Hypothalamus (tissue), 51 donors: ENCODE data around the gene PSMG4.

Source experiments
- DNase-seq, 51 donors: peaks; one replicate each; lab custom pipeline; 2025; lab: John Stamatoyannopoulos, UW

PSMG4 gene

DNA sequence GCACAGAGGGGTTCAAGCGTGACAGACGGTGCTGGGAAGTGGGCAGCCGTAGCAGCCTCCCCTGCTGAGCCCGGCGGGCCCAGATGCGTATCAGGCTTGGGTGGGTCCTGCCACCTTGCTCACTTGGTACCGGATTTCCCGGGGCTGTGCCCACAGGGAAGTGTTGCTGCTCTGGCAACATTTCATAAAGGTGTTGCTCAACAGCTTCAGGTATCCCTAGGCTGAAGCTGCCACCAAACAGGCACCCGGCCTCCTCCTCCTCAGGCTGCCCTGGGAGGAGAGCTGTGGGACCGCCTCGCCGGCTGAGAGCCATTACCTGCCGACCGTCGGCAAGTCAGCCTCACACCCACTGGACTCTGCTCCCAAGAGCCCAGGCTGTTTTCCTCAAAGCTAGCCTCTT is 11.5 kb downstream of the PSMG4 start:
- no peak for DNase-seq

DNA sequence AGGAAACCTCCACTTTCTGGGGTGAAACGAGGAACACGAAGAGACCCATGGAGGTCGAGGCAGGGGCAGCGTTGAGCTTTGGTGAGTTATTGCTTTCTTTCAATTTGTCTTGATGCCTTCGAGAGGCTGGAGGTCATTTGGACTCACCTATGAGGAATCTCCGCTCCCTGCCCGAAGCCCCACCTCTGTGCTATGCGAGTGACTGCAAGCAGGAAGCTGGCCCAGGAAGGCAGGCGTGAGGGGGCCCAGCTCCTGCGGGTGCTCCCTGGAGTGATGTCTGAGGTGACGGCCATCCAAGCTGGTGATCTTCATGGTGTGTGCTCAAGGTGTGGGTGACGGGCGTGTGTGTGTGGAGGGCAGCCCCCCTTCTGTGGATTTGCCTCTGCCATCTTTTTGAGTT is 13.0 kb downstream of the PSMG4 start:
- DNase-seq: no peak

DNA sequence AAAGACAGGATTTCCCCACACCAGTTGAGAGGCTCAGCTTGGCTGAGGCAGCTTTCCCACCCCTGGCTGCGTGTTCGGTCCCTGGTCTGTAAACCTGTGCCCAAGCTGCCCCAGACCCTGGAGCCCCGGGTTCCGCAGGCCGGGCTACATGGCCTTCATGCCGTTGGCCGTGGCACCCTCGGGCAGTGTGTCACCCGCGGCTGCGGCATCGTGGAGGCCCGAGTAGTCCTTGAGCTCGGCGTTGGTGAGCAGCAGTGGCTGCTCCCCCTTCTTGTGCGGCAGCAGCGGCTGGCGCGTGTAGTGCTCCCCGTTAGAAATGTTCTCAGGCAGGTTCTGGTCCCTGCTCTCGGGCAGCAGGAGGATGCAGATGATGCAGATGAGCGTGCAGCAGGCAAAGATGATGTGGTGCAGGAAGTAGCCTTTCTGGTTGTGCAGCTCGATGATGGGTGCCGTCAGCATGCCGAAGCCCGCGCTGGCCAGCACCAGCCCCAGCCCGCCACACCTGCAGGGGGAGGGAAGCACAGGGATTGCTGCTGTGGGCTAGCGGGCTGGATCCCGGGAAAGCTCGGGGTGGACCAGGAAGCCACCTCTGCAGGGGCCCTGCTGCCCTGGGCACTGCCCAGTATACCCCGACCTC is 14.3 kb downstream of the PSMG4 start:
- no peak for DNase-seq

DNA sequence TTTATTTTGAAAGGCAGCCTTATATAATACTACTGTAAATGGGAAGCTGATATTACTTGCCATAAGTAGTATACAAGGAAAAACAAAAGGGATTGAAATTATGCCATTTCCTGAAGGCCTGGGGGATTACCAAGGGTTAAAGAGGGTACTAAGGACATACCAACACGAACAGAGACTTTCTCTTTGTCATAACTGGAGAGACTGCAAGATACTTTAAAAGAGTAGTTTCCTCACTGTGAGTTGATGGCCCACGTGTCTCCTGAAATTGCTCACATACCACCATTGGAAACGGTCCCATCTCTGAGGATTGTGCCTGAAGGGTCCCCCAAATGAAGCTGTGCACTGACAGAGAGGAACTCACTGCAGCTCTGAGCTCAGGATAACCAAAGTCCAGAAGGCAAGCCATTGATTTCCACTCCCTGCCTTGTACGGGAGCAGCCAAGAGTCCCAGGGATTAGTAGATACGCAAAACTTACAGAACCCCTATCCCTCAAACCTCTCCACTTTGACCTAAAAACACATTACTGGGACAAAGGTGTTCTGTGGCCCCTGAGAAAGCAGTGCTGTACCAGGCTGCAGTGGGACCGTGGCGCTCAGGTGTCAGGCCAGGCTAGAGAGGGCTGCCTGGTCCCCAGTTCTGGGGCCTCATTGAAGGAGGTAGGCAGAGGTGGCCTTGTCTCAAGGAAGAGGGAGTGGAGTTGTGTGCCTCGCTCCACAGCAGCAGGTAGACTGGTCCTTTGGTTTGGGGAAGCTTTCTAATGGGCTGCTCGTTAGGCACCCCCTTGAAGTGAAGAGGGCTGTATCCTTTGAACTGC is 15.2 kb downstream of the PSMG4 start:
- DNase-seq: no peak

DNA sequence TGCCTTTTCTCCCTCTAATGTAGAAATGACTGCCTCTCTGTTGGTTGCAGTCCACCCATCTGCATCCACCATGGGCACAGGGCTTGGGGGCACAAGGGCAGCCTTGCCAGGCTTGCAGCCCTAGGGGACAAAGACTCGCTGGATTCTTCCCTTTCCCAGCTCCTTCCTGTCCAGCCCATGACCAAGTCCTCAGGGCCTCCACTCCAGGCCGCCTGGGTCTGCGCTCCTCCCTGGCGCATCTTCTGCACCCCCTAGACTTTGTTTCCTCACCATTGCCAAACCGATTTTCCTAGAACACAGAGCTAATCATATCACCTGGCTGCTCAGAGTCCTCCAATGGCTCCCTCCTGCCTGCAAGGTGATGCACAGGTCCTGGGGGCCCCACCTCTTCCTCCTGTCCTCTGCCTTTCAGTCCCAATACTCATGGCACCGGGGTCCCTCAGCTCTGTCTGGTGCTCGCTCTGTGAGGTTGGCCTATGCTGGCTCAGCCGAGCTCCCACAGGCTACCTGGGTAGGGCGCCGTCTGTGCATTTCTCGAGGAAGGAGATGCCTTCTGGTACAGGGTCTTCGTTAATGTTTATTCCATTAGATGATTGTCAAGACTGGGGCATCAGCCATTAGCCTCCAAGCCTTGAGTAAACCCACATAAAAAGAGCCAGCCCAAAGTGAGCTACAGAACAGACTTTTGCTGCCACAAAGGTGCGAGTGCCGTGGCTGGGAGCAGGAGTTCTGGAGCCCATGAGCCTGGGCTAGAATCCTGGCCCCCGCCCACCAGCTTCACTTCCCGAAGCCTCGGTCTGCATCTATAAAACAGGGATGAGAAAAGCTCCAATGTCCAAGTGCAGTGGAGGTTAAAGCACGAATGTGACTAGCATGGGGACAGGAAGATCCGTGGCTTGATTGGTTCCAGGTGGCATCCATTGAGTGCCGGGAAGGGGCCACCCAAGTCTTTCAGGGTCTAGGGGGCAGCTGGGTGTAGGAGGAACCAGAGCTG is 17.7 kb downstream of the PSMG4 start:
- DNase-seq: no peak

DNA sequence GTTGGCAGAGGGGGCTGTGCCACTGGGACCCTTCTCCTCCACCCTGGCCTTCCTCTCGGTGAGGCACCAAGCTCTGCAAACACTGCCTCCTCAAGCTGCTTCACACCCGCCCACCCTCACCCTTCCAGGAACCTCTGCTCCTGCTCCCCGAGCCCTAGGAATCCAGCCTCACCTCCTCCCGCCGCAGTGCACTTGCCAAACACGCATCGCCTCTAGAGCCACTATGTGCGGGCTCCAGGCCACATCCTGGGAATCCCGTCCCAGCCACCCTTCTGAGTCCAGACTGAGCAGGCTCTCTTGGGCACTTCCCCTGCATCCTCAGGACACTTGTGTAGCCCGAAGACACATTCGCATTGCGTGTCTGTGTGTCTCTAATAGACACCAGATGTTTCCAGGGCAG is 18.5 kb downstream of the PSMG4 start:
- DNase-seq: no peak

DNA sequence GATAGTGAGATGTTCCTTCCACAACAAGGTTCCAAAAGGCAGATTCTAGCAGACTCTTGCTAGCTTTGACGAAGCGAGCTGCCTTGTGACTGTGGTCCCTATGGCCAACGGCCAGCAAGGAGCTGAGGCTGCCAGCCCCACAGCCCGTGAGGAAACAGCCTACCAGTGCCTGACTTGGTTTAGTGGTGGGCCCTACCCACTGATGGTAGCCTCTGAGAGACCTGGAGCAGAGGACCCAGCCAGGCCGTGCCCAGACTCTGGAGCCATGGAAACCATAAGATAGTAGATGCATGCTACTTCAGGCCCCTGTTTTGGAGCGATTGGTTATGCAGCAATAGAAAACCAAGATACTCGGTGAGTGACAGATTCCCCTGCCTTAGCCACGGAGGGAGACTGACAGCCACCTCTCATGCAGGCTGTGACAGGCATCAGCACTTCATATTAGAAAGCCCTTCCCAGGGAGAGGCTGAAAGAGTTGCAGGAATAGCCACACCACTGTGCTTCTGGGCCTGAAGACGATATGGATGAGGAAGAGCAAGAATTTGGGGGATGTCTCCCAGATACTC is 19.2 kb downstream of the PSMG4 start:
- DNase-seq: peak in 6 of 51 donors; percentile 12 to 42 (median 26)

DNA sequence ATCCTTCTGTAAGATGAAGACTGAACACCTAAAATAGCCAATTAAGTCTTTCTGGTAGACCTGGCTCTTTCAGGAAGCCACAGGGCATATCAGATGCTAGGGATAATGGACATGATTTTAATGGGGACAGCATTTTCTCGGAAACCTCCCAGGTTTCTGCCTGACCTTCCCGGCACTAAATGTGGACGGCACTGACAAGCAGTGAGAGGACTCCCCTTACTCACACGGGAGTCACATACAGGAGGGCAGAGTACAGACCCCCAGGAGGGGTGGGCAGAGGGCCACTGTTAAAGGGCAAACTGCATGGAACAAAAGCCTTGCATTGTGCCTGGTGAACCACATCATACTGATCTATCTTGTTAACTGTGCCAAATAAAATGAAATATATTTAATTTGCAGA is 19.9 kb downstream of the PSMG4 start:
- DNase-seq: no peak

DNA sequence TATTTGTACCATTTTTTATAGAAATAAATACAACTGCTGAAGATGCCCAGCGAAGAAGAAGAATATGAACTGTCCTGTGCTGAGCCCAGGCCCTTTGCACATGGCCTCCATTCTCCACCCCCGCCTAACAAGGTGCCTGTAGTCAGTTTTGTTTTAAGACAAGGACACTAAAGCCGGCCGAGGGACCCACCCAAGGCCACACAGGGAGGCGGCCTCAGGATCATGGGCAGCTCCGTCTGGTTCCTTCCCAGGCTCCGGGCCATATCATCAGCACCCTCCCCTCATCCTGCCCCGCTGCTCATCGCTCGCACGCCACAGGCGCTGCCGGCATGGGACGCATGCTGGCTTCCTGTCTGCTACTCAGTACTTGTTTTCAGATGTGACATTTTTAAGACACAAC is 21.3 kb downstream of the PSMG4 start:
- DNase-seq: no peak

DNA sequence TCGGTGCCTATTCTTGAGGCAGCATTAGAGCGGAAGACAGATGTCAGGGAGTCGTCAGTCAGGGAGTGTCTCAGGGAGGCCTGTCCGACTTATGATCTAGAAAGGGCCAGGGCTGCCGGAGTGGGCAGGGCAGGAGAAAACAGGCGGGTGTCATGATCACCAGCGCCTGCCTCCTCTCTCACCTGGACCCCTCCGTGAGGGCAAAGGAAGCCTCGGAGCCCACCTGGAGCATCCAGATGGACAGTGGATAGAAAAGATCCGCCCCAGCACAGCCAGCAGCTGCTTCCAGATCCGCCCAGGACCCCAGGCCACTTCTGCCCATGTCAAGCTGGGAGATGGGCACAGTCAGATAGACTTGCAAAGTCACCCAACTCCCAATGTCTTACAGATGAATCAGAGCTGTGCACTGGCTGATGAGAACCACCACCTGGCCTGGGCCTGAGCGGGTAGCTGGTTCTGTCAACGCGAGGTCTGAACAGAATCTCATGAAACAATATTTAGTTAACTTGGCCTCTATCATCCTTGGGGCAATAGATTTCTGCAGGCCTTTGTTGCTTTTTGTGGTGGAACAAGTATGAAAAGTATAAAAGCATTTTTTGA is 22.2 kb downstream of the PSMG4 start:
- DNase-seq: no peak

DNA sequence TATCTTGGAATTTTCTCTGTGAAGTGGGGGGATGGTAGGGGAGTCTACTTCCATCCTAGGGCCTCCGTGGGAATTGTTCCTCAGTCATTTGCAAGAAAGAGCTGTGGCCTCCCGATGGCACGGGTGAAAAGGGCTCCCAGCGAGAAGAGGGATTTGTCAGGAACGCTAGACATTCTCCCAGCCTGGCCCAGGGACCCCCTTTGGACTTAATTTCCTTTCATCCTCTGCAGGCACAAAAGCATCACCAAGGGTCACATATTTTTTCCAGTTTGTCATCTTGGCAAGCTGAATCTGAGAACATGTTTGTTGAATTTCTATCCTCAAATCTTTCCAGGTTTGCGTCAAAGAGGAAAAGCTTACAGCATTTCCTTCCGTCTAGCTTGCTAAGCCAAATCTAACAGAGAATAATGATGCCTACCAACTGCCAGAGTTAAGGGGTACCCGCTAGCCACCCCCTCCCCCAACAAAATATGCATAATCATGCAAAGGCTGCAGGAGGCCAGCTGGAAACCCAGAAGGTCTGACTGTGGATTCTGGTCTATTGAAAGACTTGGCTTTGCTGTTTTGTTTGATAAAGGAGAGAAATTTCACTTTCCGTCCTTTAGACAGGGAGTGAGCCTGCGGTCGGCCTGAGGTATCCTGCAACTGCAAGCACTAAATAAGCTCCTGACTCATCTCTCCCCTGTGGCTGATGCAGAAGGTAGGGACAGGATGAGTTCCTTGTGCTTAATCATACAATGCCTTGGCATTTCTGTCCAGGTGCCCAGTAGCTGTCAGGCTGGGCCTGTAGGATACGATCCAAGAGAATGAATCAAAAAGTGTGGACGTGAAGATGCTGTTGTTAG is 23.1 kb downstream of the PSMG4 start:
- peak in 1 of 51 donors; percentile 50 for DNase-seq

DNA sequence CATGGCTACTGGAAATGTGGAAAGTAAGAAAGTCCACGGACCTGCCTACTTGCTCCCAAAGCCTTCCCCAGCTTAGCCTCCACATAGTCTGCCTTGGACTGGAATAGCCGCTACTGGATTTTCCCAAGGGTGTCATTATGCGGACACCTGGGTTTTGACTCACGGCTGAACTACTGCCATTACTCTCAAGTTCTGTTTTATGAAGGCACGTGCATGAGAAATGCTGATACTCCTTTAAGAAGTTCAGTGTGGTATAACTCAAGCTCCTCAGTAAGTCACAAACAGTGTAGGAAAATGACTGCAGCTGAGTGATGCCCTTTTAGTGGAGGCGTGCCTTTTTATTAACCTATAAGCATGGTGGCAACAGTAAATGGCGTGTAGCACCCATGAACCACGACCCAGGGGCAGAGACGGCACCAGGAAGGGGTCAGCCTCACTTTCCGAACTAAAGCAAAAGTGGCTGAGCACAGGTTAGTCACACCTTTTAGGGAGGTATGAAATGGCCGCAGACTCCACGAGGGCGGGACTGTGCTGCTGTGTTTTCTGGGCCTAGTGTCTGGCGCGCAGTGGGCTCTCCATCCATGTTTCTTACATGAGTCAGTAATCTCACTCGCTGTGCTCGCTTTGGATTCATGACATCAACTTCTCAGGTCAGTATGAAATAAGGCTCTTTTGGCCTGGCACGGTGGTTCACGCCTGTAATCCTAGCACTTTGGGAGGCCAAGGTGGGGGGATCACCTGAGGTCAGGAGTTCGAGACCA is 23.9 kb downstream of the PSMG4 start:
- DNase-seq: no peak

DNA sequence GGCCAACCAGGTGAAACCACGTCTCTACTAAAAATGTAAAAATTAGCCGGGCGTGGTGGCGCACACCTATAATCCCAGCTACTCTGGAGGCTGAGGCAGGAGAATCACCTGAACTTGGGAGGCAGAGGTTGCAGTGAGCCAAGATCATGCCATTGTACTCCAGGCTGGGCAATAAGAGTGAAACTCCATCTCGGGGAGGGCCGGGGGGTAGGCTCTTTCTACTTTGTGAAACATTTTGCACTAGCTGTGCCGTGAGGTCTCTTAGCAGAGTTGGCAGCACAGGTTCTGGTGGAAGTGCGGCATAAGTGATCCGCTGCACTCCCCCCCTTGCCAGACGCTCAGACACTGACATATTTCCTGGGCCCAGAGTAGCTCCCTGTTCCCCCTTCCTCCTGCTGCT is 24.5 kb downstream of the PSMG4 start:
- no peak for DNase-seq

DNA sequence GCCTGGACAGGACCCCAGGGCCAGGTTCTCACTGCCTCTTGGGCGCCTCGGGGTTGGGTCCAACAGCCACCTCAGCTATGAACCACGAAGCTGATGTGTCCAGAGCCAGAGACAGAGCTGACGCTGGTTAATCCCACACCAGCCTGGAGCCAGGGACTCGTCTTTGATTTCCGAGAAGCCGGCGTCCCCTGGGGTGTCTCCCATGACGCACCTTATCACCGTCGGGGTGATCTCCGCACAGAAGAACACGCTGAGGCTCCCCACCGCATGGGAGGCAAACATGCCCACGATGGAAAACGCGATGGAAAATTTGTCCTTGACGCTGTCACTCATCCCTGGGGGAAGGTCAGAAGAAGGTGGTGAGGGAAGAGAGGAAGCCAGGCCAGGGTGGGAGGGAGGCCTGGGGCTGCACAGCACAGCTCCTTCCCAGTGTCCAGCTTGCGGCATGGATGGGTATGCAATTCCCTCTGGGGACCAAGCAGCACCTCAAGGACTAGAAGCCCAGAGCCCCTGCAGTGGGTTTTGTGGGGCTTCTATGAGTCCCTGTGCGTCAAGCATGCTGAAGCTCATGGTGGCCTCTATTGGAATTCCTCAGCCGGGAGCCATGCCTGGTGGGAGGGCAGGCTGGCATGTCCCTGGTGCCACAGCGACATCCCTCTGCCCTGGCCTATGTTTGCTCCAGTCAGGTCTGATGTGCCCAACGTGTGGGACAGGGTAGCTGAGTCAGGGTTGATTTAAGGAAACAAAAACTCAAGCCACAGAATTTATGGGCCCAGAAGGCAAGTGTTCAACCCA is 25.1 kb downstream of the PSMG4 start:
- DNase-seq: no peak

DNA sequence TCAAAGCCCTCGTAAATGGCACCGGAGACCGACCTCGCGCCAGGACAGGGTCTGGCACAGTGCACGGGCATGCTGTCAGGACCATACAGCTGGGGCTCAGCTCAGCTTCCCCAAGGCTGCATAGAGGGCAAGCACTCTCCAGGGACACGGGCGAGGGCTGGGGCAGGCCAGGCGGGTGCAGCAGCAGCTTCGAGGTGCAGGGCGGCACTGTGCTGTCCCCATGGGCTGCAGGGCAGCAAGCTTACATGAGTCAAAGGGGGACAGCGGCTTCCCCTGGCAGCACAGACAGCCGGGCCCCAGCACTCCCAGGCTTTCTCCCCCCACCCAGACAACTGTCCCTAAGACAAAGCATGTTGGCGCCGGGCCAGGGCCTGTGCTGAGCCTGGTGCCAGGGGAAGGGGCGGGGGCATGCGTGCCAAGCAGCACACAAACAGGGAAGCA is 25.7 kb downstream of the PSMG4 start:
- DNase-seq: peak in 36 of 51 donors; percentile 13 to 71 (median 41)

DNA sequence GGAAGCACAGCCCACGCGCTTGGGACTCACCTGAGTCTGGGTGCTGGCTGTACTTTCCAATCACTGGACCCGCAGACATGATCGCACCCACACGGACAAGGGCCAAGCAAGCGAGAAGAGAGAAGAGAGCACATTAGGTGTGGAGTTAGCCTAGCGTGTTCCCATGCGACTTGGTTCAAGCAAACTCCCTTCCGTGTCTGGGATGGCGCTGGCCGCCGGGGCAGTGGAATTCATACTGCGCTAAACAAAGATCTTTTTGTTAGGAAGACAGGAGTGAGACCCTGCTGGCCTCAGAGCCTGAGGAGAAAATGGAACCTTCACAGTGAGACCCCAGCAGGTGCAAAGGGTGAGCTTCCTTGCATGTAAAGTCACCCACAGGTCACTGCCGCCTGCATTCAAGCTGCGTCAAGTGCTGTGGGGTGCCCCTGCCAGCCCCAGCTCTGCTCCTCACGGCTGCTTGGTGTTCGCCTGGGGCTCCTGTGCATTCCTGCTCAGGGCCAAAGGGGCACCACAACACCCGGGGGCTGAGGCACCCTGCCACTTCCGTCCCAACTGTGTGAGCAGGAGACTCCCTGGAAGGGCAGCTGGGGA is 26.4 kb downstream of the PSMG4 start:
- DNase-seq: peak in 13 of 51 donors; percentile 16 to 57 (median 24)

DNA sequence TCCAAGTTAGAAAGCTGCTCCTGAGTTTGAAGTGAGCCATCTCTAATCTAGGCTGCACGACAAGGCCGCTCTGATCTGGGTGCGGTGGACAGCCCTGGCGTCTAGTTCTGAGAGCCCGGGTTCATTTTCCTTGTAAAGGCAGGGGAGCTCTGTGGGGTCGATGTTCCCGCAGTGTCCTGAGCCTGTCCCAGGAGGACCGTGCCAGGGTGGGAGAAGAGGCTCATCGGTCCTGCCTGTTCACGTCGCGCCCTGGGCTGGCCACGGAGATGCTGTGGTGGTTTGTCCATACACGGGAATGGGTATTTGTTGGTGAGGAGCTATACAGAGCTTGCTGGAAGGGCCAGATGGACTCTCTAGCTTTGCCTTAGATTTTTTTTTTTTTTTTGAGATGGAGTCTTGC is 27.0 kb downstream of the PSMG4 start:
- no peak for DNase-seq
